Adipose tissue (tissue), 3 donors: ENCODE results near the gene TJP2. TPM values are rescaled to one million over a fixed set of nuclear protein-coding genes. Genes with fewer than 3 reads are reported as not detected.

Experiments used
- H3K27ac ChIP-seq: one replicate; pipeline ENCODE4 v1.5.1; 2013; ENCODE audit warnings: low read depth, low read length
- WGBS, 3 donors: extraction: QIAGEN DNeasy Blood & Tissue Kit; methylation state at CpG; one replicate each; pipeline ENCODE4 v1.1.7; 2013; 5-methylcytosine and 5-hydroxymethylcytosine counted together
- polyA plus RNA-seq, 3 donors: library from polyadenylated mRNA; stranded (reverse); fragments of 200-250 nt; gene quantifications; one replicate each; pipeline ENCODE4 v1.2.3, GENCODE V29; 2013
- donor health status: healthy with polysubstance abuse.
- donor health status: Bipolar disorder and iron deficiency.
- donor health status: healthy.

Gene TJP2
- polyA plus RNA-seq: 100 to 1,000 TPM in 1 of 3 donors, 10 to 100 TPM in 2; 23.3 to 113 (median 35.4) TPM

DNA sequence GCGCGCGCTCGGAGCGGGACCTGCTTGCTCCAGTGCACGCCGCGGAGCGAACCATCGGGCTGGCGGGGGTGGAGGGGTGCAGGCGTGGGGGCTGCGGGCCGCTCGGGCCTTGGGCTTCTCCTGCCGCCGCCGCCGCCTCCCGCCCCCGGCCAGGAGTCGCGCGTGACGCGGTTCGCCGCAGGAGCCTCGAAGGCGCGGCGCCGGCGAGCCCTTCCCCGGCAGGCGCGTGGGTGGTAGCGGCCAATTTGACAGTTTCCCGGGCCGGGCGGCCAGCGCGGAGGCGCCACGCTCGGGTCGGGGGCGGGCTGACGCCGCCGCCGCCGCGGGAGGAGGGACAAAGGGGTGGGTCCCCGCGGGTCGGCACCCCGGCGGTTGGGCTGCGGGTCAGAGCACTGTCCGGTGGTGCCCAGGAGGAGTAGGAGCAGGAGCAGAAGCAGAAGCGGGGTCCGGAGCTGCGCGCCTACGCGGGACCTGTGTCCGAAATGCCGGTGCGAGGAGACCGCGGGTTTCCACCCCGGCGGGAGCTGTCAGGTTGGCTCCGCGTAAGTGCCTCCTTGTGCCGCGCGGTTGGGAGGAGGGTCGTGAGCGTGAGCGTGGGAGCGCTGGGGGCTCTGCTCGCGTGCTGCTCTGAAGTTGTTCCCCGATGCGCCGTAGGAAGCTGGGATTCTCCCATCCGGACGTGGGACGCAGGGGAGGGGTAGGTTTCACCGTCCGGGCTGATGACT lies at the start of gene TJP2:
Gene TJP2, plus strand, starts transcription at position 387 of the 725 bp plus-strand sequence. Its CDS starts 96 bp downstream, at position 483.
- 0 to 3% (median 3%) methylated on average over 70 to 93 of the region's 93 CpGs for WGBS, 3 donors
- no peak within 1 kb of the TSS for H3K27ac ChIP-seq

GRCh38 chr9:69130456-69131441 lies 43.3 kb upstream of the TJP2 start:
- 67% methylated on average over 16 of the region's 16 CpGs for WGBS, 3 donors
- H3K27ac ChIP-seq: no peak overlapping the region

DNA sequence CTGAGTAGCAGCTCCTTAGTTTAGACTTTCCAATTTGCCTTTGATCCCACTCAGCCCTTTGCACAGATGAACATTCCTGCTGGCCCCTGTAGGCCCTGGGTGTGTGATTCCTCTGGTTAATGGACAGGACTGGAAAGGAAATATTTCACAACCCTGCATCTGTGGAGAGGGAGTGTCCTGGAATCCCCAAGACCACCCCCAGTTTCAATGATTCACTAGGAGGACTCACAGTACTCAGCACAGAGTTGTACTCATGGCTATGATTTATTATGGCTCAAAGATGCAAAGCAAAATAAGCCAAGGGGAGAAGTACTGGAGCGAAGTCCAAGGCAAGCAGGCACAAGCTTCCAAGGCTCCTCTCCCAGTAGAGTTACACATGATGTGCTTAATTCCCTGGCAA lies 42.4 kb upstream of the TJP2 start:
- 65 to 71% (median 70%) methylated on average over 1 of the region's 1 CpG for WGBS, 3 donors
- H3K27ac ChIP-seq: no peak overlapping the region

GRCh38 chr9:69132361-69132760 lies 41.7 kb upstream of the TJP2 start:
- H3K27ac ChIP-seq: no peak overlapping the region
- WGBS, 3 donors: 82 to 85% (median 85%) methylated on average over 4 of the region's 4 CpGs

GRCh38 chr9:69134412-69134811 lies 39.7 kb upstream of the TJP2 start:
- 89 to 93% (median 93%) methylated on average over 6 of the region's 6 CpGs for WGBS, 3 donors
- no peak overlapping the region for H3K27ac ChIP-seq

DNA sequence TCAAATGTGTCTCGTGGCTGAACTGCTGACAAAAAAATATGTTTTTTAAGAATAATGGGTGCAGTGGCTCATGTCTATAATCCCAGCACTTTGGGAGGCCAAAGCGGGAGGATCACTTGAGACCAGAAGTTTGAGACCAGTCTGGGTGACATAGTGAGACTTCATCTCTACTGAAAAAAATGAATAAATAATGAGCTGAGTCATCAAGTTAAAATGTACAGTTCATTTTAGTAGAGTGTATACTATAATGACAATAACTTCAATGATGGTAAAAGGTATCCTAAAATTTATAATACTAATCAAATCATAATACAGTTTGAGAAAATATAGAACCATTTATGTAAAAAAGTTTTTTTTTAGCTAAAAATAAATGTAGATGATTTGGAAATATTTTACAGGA lies 37.9 kb upstream of the TJP2 start:
- no peak overlapping the region for H3K27ac ChIP-seq
- WGBS, 3 donors: 84 to 95% (median 88%) methylated on average over 2 of the region's 2 CpGs

DNA sequence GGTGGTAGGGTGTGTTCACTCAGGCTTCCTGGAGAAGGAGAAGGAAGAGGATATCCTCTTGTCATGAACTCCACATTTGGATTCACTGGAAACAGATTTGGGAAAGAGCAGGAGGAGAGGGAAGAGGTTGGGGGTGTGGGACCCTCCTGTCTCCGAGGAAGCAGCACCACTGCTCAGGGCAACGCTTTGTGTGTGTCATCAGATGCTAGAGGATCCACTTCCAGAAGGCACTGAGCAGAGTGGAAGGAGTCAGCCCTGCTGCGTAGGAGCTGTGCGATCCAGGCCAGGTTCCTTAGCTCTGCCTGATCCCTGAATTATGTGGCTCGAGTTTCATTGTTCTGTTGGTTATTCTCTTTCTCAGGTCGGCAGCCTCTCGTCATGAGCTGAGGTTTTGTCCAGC lies 37.3 kb upstream of the TJP2 start:
- 74 to 88% (median 79%) methylated on average over 7 of the region's 7 CpGs for WGBS, 3 donors
- H3K27ac ChIP-seq: no peak overlapping the region

GRCh38 chr9:69137311-69137710 lies 36.8 kb upstream of the TJP2 start:
- 96% methylated on average over 8 of the region's 8 CpGs for WGBS, 3 donors
- no peak overlapping the region for H3K27ac ChIP-seq

DNA sequence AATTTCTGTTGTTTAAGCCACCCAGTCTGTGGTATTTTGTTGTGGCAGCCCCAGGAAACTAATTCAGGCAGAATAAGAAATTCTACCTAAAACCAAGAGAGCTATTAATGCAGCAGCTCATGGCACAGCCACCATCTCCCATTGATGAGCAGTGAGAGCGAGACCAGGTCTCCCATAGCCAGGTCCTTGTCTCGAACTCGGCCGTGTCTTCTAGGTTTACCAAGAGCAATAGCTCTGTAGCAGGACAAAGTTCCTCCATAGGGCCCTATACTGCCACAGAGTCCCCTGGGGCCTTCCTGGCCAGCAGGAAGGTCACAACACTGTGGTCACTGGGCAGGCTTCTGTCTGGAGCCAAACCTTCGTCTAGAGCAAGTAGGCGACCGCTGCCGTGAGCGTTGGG lies 34.5 kb upstream of the TJP2 start:
- 87 to 96% (median 91%) methylated on average over 9 of the region's 9 CpGs for WGBS, 3 donors

GRCh38 chr9:69140123-69140735 lies 33.8 kb upstream of the TJP2 start:
- WGBS, 3 donors: 96 to 98% (median 98%) methylated on average over 5 of the region's 5 CpGs
- H3K27ac ChIP-seq: no peak overlapping the region

More for the DNA sequence above, 34.5 kb upstream of the TJP2 start:
- H3K27ac ChIP-seq: no peak overlapping the region

DNA sequence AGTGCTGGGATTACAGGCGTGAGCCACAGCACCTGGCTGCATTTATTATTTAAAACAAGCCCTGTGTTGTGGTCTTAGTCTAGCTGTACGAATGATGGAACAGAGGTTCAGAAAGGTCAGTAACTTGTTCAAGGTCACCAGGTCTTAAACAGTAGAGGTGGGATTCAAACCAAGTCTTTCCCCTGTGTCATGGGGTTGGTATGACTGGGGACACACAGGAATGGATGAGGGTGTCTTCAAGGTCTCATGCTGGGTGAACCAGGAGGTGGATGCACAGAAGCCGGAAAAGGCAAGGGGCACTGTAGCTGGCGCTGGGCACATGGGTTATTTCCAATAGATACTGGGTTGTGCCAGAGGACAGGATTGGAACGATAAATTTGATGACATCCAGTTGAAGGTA lies 32.2 kb upstream of the TJP2 start:
- 75 to 90% (median 89%) methylated on average over 5 of the region's 5 CpGs for WGBS, 3 donors
- H3K27ac ChIP-seq: no peak overlapping the region

DNA sequence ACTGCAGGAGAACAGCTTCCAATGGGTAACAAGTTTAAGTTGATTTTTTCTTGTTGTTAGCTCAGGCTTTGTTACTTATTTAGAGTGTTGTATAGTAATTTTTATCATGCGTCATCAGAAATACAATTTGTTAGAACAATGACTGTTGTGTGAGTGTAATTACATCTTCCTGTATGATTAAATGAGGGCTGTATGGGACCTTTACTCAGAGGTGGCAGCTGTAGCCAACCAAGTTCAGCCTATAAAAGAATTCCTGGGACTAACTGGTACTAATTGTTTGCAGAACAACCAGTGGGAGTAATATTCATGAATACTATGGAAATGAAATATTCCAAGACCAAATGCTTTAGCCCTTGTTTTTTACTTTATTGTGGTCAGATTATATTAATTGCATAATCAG lies 30.8 kb upstream of the TJP2 start:
- no peak overlapping the region for H3K27ac ChIP-seq
- WGBS, 3 donors: 68 to 89% (median 72%) methylated on average over 1 of the region's 1 CpG

- no peak overlapping the region for H3K27ac ChIP-seq
- 83 to 95% (median 94%) methylated on average over 8 of the region's 8 CpGs for WGBS, 3 donors
These were observed 28.8 kb upstream of the TJP2 start for GRCh38 chr9:69145144-69145715.

DNA sequence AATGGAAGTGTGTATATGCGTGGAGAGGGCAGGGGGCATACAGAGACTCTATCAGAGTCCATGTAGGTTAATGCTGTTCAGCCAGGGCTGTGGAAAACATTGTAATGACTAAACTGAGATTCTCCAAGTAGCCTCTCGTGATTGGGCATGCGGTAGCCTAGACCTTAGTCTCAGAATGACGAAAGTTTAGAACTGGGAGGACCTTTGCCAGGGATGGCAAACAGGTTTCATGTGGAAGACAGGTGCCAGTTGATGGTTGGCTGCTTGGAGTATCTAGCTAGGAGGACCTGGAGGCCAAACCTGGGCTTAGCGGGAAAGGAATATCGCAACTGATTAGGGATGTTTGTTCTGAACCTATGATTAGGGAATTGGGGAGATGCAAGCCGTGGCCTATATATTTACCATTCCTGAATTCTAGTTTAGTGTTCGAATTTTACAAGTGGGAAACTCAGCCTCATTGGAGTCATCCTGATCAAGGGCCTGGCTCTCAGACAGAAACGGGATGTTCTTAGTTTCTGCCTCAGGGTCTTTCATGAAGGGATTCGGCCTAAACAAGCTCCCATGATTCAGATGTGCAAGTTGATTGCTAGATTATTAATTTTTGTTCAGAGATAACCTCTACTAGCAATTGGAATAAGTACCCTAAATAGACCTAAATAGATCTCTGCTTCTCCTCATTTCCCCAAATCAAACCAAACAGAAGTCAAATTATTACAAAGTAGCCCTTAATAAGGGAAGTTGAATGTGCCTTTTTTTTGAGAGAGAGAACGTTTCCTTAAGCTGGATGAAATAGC lies 26.8 kb upstream of the TJP2 start:
- WGBS, 3 donors: 88 to 95% (median 93%) methylated on average over 11 of the region's 11 CpGs
- no peak overlapping the region for H3K27ac ChIP-seq

GRCh38 chr9:69149321-69149807 lies 24.7 kb upstream of the TJP2 start:
- no peak overlapping the region for H3K27ac ChIP-seq
- WGBS, 3 donors: 16 to 22% (median 20%) methylated on average over 7 of the region's 7 CpGs

DNA sequence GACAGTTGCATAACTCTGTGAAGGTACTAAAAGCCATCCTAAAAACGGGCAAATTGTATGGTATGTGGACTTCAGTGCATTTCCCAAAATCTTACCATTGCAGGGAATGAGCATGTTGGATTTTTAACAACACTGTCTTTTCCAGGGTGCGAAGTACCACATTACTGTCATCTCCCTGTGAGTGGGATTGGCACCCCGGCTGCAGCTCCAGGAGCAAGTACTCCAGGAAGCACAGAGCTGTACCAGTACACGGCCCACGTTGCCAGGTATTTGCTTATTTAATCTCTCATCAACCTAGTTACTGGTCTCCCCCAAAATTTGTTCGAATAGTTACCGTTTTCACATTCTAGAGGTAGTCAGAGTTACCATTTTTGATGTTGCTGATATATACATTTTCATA lies 22.6 kb upstream of the TJP2 start:
- no peak overlapping the region for H3K27ac ChIP-seq
- WGBS, 3 donors: 89 to 93% (median 93%) methylated on average over 7 of the region's 7 CpGs

DNA sequence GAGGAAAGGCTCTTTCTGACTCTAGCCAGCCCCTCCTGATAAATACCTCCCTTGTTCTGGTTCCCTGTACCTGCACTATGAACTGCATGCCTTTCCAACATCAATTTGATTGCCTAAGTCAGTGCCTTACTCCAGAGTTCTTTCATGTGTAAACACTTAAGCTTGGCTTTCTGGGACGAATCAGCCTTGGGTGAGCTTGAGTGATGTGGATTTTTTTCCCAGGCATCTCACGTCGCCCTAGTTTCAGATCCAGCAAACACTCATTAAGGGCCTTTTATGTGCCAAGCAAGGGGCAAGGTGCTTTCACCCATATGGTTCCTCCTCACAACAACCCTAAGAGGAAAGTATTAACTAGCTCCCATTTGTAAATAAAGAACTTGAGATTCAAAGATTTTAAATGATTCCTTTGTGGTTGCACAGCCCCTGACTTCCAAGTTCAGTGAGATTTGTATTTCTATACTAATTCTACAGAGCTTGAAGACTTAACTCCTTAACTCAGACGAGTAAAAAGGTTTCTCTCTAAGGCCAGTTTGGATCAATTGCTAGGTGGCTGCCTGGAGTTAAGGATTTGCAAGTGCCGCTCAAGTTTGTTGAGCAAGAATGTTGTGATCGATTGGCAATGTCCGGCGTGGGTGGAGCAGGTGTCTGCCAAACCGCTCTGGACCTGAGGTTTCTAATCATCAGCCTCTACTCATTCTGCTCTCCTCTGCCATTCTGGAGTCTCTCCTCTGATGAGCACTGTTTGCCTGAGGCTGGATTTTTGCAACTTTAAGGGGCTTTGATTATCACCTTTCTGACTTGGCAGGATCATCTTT lies 20.2 kb upstream of the TJP2 start:
- 36 to 92% (median 89%) methylated on average over 9 of the region's 9 CpGs for WGBS, 3 donors
- H3K27ac ChIP-seq: no peak overlapping the region
